Ammon's horn (tissue), 1 donor: ENCODE data around the gene EHD2.
"Not testable (repeated sequence)": the region's sequence is repeated elsewhere in the genome, so short reads cannot be mapped to it uniquely, and the experiment has no call there.

Source experiments
- DNase-seq: peaks from one replicate; pipeline ENCODE4 v3.0.0-alpha.2; 2016; ENCODE audit warnings: low spot score

Gene EHD2, protein sequence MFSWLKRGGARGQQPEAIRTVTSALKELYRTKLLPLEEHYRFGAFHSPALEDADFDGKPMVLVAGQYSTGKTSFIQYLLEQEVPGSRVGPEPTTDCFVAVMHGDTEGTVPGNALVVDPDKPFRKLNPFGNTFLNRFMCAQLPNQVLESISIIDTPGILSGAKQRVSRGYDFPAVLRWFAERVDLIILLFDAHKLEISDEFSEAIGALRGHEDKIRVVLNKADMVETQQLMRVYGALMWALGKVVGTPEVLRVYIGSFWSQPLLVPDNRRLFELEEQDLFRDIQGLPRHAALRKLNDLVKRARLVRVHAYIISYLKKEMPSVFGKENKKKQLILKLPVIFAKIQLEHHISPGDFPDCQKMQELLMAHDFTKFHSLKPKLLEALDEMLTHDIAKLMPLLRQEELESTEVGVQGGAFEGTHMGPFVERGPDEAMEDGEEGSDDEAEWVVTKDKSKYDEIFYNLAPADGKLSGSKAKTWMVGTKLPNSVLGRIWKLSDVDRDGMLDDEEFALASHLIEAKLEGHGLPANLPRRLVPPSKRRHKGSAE

DNA sequence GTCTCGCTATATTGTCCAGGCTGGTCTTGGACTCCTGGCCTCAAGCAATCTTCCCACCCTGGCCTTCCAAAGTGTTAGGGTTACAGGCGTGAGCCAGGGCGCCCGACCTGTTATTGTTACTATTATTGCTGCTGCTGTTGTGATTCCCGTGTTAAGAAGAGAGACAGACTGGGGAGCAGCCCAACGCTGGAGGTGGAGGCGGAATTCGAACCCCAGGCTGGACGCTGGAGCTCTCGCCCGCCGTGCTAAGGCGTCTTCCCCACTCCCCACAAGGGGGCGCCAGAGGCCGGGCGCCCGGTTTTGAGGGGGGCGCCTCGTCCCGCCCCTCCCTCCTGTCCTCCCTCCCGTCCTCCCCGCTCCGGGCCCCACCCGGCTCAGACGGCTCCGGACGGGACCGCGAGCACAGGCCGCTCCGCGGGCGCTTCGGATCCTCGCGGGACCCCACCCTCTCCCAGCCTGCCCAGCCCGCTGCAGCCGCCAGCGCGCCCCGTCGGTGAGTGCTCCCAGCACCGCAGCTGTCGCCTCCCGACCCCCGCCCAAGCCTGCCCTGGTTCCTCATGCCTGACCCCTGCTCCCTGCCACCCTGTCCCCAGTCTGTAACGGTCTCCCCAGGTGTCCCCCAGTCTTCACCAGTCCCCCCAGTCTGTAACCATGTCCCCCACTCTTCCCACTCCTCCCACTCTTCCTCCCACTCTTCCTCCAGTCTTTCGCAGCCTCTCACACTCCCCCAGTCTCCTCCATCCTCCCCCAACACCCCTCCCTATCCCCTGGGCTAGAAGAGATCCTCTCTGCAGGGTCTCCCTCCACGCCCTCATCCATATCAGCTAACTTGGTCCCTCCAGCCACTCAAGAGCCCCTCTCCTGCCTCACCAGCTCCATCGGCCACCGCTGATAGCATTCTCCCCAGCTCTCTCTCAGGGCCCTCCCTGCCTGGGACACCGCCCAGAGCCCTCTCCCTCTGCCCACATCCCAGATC is at the start of gene EHD2:
Gene EHD2, plus strand, starts transcription at position 377 of the 976 bp plus-strand sequence. CDS start 3,191 bp downstream, outside the sequence.
- no peak for DNase-seq

DNA sequence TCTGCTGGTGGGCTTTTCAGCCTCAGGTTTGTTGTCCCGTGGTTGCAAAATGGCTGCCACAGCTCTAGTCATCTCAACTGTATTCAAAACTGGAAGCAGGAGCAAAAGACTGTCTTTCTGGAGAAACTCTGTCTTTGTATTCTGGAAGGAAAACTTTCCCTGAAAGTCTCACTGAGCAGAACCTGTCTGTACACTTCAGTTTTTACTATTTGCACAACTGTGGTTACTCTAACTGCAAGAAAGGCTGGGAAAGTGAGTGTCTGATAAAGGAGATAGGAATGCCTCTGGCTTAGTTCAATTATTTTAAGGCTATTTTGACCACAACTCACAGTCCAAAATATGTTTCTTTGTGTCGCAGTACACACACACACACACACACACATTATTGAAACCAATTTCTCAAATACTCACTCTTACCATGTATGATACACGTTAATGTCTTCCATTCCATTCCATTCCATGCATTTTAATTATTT is 49.7 kb upstream of the EHD2 start:
- no peak for DNase-seq

DNA sequence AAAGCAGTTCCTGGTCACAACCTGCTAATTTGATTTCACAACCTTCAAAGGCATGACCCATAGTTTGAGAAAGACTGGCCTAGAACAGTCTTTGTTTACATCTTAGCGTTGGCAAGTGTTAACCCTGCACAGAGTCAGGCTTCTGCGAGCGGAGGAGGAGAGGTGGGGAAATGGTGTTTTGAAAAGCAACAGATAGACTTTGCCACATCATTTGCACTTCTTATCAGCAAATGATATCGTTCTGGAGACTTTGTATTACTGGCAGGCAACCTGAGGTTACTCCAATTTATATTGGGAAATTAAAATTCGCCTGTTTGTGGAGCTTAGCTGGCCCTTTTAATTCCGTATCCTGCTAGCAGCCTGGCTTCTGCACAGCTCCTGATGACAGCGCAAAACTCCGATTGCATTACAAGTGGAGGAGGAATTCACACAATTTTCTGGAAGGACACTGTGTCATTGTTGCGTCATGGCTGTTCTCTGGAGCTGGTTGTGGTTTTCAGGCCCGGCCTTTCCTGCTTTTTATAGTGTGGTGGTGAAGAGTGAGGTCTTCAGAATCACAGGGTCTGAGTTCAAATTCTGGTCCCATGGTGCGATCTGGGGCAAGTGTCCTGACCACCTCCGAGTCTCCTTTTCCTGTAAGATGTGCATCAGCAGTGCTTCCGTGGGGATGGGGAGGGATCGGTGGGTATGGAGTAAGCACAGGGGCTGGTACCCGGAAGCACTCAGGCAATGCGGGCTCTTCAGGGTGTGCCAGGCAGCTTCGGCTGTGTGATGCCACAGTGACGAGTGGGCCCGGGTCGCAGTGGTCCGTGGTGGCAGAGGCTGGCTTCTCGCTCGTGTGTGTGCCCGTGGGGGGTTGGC is 49.1 kb upstream of the EHD2 start:
- peak; percentile 89 for DNase-seq

DNA sequence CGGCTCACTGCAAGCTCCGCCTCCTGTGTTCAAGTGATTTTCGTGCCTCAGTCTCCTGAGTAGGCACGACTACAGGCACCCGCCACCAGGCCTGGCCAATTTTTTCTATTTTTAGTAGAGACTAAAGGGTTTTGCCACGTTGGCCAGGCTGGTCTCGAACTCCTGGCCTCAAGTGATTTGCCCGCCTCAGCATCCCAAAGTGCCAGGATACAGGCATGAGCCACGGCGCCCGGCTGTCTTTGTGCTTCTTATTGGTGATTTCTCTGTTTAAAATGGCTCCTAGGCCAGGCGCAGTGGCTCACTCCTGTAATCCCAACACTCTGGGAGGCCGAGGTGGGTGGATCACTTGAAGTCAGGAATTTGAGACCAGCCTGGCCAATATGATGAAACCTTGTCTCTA is 44.7 kb upstream of the EHD2 start:
- not testable (repeated sequence) for DNase-seq

DNA sequence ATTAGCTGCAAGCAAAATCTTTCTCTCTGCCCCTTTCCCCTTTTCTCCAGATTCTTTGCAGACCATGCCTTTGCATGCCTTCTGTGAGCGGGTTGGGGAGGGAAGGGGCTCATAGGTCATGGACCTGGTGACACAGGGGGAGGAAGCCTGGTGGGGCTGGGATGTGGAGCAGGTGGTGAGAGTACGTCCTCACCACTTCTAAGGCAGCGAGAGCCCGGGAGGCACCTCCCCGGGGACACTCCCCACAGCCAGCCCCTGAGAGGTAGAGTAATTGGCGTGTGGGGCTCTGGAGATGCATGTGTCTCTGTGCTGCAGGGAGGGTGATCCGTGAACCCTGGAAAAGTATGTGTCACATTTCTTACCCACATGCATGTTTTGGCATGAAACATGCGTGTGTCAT is 42.5 kb upstream of the EHD2 start:
- no peak for DNase-seq

DNA sequence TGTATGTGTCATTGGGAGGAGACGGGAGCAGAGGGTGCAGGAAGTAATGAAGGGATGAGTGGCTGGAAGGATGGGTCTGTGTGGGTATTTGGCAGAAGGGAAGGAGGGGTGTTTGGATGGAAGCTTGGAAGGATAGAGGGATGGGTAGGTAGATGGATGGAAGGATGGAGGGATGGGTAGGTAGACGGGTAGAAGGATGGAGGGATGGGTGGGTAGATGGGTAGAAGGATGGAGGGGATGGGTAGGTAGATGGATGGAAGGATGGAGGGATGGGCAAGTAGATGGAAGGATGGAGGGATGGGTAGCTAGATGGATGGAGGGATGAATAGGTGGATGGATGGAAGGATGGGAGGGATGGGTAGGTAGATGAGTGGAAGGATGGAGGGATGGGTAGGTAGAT is 41.7 kb upstream of the EHD2 start:
- no peak for DNase-seq

DNA sequence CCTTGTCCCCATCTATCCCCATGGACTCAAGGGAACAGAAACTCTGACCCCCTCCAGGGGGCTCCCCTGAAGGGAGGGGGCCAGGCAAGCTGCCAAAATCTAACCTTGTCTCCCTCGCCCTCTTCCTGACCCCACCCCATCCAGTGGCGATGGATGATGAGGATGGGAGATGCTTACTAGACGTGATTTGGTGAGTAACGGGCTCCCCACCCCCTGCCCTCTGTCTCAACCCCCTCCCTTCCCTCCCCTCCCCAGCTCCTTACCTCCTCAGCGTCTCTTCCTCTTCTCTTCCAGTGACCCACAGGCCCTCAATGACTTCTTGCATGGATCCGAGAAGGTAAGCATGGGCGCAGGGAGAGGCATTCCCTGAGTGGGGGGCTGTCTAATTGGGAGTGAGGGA is 39.8 kb upstream of the EHD2 start:
- no peak for DNase-seq

DNA sequence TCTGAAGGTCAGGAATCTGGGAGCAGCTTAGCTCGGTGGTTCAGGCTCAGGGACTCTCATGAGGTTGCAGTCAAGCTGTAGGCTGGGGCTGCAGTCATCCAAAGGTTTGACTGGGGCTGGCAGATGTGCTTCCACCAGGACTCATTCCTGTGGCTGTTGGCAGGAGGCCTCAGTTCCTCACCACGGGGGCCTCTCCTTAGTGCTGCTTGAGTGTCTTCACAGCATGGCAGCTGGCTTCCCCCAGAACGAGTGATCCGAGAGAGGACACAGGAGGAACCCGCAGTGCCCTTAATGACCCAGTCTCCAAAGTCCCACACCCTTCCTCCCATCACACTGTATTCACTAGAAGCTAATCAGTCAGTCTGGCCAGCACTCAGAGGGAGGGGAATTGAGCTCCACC is 38.7 kb upstream of the EHD2 start:
- DNase-seq, result no peak

DNA sequence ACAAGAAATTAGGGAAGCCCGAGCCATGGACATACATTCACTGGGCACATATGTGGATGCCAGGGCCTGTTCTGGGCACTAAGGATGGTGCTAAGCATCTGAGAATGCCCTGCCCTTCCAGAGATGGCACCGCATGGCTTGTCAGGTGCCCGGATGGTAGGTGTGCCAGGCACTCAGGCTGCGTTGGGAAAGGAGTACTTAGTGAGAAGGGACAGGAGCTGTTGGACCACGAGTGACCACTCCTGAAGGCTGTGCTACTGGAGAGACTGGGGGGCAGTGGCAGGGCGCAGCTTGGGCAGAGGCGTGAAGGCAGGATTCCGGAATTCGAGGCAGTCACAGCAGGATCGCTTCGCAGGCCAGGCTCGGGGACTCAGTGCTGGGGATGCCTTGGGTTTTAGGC is 38.0 kb upstream of the EHD2 start:
- DNase-seq, result no peak

DNA sequence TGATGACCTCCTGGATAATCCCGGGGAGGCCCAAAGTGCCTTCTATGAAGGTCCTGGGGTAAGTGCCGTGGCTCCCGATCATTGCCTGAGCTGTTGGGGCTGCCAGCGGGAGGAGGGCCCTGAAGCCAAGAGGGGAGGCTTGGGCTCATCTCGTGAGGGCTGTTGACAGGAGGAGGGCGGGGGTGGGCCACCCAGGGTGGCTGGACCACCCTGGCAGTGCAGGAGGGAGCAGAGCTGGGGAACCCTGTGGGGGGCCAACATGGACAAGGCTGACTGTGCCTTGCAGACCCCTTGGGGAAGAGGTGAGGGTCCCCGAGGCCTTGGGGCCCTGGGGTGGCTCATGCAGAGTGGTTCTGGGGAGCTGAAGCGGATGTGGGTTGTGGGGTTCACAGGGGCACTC is 37.4 kb upstream of the EHD2 start:
- no peak for DNase-seq

DNA sequence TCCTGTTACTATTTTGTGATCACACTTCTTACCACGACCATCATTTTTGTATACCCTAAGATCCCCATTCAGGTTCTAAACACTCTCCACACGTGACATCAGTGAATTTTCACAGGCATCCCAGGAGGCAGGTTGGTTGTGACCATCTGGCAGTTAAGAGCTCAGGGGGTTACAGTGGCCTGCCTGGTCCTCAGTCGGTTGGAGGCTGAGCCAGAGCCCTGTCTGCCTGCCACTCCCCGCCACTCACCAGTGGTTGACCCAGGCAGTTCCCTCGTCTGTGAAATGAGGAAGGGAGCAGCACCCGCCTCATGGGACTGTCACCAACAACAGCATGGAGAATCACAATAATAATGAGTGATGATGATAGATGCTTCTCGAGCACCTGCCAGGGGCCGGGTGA is 36.4 kb upstream of the EHD2 start:
- DNase-seq, result no peak

DNA sequence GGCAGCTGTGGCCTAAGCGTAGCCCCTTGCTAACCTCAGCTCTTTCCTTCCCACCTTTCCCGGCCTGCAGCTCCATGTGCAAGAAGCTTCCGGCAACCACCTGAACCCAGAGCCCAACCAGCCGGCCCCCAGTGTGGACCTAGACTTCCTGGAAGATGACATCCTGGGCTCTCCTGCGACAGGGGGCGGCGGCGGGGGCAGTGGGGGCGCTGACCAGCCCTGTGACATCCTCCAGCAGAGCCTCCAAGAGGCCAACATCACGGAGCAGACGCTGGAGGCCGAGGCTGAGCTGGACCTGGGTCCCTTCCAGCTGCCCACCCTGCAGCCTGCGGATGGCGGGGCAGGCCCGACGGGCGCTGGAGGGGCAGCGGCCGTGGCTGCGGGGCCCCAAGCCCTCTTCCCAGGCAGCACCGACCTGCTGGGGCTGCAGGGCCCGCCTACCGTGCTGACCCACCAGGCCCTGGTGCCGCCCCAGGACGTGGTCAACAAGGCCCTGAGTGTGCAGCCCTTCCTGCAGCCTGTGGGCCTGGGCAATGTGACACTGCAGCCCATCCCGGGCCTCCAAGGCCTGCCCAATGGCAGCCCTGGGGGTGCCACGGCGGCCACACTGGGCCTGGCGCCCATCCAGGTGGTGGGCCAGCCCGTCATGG is 33.8 kb upstream of the EHD2 start:
- DNase-seq, result no peak

DNA sequence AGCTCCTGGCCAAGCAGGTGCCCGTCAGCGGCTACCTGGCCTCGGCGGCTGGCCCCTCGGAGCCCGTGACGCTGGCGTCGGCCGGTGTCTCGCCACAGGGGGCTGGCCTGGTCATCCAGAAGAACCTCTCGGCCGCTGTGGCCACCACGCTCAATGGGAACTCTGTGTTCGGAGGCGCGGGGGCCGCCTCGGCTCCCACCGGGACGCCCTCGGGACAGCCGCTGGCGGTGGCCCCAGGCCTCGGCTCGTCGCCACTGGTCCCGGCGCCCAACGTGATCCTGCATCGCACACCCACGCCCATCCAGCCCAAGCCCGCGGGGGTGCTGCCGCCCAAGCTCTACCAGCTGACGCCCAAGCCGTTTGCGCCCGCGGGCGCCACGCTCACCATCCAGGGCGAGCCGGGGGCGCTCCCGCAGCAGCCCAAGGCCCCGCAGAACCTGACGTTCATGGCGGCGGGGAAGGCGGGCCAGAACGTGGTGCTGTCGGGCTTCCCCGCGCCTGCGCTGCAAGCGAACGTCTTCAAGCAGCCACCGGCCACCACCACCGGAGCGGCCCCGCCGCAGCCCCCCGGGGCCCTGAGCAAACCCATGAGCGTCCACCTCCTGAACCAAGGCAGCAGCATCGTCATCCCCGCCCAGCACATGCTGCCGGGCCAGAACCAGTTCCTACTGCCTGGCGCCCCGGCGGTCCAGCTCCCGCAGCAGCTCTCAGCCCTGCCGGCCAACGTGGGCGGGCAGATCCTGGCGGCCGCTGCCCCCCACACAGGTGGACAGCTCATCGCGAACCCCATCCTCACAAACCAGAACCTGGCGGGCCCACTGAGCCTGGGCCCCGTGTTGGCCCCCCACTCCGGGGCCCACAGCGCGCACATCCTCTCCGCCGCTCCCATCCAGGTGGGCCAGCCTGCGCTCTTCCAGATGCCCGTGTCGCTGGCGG is 33.0 kb upstream of the EHD2 start:
- DNase-seq, result no peak

DNA sequence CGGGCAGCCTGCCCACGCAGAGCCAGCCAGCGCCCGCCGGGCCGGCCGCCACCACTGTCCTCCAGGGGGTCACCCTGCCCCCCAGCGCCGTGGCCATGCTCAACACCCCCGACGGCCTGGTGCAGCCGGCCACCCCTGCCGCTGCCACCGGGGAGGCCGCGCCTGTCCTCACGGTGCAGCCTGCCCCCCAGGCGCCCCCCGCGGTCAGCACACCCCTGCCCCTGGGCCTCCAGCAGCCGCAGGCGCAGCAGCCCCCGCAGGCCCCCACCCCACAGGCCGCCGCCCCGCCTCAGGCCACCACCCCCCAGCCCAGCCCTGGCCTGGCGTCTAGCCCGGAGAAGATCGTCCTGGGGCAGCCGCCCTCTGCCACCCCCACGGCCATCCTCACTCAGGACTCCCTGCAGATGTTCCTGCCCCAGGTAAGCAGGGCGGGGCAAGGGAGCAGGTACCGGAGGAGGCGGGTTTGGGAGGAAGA is 32.3 kb upstream of the EHD2 start:
- DNase-seq, result no peak

DNA sequence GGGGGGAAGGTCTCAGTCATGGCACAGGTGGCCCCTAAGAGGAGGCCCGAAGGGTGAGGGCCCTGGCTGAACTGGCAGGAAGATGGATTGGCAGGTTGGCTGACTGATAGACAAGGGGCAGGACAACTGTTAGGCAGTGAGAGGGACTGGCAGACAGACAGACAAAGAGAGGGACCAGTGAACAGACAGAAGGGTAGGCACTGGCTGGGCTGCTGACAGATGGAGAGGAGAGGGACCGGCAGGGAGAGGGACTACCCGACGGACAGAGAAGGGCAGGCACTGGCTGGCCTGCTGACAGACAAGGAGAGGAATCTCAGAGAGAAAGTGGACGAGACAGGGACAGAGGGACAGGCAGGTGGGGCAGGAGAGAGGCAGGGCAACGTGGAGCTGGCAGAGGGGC is 31.8 kb upstream of the EHD2 start:
- no peak for DNase-seq

DNA sequence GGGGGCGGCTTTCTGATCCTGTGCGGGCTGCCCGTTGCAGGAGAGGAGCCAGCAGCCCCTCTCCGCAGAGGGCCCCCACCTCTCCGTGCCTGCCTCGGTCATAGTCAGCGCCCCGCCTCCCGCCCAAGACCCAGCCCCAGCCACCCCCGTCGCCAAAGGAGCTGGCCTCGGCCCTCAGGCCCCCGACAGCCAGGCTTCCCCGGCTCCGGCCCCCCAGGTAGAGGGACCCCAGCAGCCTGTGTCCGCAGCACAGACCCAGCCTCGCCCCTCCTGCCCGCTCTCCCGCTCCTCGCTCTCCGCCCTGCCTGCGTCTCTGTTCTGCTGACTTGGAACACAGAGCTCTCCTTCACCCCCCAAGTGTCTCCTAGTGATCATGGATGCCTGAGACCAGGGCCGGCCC is 31.3 kb upstream of the EHD2 start:
- DNase-seq, result no peak

DNA sequence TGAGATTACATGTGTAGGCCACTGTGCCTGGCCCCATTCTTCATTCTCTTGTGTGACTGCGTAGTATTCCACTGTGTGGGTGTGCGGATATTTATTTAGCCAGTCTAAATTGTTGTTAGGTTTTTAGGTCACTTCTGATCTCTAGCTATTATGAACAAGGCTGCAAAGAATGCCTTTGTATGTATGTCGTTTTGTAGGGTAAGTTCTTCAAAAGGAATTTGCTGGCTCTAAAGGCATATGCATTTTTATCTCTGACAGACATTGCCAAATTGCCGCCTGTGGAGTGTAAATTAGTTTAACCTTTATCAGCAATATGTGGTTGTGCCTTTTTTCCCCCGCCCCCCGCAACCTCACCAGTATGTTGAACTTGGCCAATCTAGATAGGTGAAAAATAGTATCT is 30.3 kb upstream of the EHD2 start:
- no peak for DNase-seq

DNA sequence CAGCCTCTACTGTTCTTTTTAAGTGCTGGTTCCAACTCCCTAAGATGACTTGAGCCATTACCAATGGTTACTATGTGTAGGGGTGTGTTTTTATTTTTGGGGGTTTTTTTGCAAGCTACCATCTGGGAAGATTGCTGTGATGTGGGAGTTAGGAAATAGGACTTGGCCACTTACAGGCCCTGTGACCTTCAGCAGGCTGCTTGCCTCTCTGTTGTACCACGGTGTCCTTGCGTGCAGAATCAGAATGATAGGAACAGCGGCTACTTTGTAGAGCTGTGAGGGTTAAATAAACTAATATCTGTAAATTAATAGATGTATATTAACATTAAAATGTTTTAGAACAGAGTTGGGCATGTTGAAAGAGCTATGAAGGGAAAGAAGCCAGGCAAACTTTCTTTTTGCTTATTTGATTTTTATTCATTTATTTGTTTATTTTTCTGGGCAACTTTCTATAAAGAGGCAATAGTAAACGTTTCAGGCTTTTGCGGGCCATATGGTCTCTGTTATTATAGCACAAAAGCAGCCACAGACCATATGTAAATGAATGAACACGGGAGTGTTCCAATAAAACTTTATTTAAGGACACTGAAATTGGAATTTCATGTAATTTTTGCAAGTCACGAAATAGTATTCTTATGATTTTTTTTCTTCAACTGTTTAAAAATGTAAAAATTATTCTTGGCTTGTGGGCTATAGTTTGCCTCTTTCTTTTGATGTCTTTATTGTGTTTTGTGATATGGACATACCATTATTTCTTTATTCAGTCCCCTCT is 26.4 kb upstream of the EHD2 start:
- DNase-seq, result no peak

DNA sequence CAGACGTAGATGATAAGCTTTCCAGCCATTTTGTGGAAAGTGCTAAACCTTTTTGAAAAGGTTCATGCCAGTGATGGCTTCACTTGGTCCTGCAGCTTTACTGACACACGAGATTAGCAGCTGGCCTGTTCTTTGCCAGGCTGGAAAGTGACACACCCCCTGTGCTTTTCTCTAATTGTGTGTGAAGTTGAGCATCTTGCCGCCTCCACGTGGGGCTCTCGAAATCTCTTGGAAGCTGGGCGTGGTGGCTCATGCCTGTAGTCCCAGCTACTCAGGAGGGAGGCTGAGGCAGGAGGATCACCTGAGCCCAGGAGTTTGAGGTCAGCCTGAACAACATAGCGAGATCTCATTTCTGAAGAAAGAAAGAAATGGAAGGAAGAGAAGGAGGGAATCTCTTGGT is 25.3 kb upstream of the EHD2 start:
- no peak for DNase-seq
